Neural cell (in vitro differentiated cells): ENCODE data around the gene H2AZ2. TPM values are rescaled to one million over a fixed set of nuclear protein-coding genes. Genes with fewer than 3 reads are reported as not detected.

ENCODE experiments used
- H2AFZ ChIP-seq: fragments of 200-600, 300-800 bp; sonication (generic), shearing (Covaris generic); 2 replicates; pipeline ENCODE4 v1.6.0; 2014; ENCODE audit warnings: low read depth, mild to moderate bottlenecking, antibody characterized with exemption, low read length, moderate library complexity
- H3F3A ChIP-seq: fragments of 200-600 bp; shearing (Covaris generic); 2 replicates; pipeline ENCODE4 v1.6.1; 2016; ENCODE audit warnings: mild to moderate bottlenecking, moderate library complexity, mixed read lengths, antibody characterized with exemption, low read length; ENCODE audit not compliant: insufficient read depth, poor library complexity, severe bottlenecking
- H3K27ac ChIP-seq: fragments of 200-600, 300-800 bp; sonication (generic), shearing (Covaris generic); 2 replicates; pipeline ENCODE4 v1.5.1; 2014; ENCODE audit warnings: mild to moderate bottlenecking, low read length, moderate library complexity
- H3K27me3 ChIP-seq: fragments of 300-800, 200-600 bp; sonication (generic), shearing (Covaris generic); 2 replicates; pipeline ENCODE4 v1.6.0; 2014; ENCODE audit warnings: mild to moderate bottlenecking, low read depth, low read length, moderate library complexity; ENCODE audit not compliant: insufficient read depth
- H3K36me3 ChIP-seq: fragments of 300-800, 200-600 bp; sonication (generic), shearing (Covaris generic); 2 replicates; pipeline ENCODE4 v1.5.1; 2014; ENCODE audit warnings: mild to moderate bottlenecking, antibody characterized with exemption, low read length, moderate library complexity; ENCODE audit not compliant: insufficient read depth
- H3K4me2 ChIP-seq: fragments of 300-800, 200-600 bp; sonication (generic), shearing (Covaris generic); 2 replicates; pipeline ENCODE4 v1.6.0; 2014; ENCODE audit warnings: mild to moderate bottlenecking, low read length
- H3K4me3 ChIP-seq: fragments of 300-800, 200-600 bp; sonication (generic), shearing (Covaris generic); 2 replicates; pipeline ENCODE4 v1.5.1; 2014; ENCODE audit warnings: mild to moderate bottlenecking, low read length, moderate library complexity
- H3K79me2 ChIP-seq: fragments of 200-600 bp; shearing (Covaris generic); replicated peaks from 2 replicates; pipeline ENCODE4 v1.6.0; 2014; ENCODE audit warnings: mild to moderate bottlenecking, low read length, moderate library complexity; ENCODE audit not compliant: insufficient read depth
- H3K9ac ChIP-seq: fragments of 300-800, 200-600 bp; sonication (generic), shearing (Covaris generic); 2 replicates; pipeline ENCODE4 v1.6.1; 2016; ENCODE audit warnings: mild to moderate bottlenecking, low read length, mixed read lengths
- H3K9me2 ChIP-seq: fragments of 200-600 bp; shearing (Covaris generic); 2 replicates; pipeline ENCODE4 v1.6.1; 2016; ENCODE audit warnings: mild to moderate bottlenecking, low read length, mixed read lengths; ENCODE audit not compliant: insufficient read depth
- H3K9me3 ChIP-seq: fragments of 200-600, 300-800 bp; sonication (generic), shearing (Covaris generic); 2 replicates; pipeline ENCODE4 v1.6.1; 2016; ENCODE audit warnings: mild to moderate bottlenecking, mixed run types, low read length, moderate library complexity, mixed read lengths
- H4K20me1 ChIP-seq: fragments of 200-600 bp; shearing (Covaris generic); 2 replicates; pipeline ENCODE4 v1.6.1; 2016; ENCODE audit warnings: mild to moderate bottlenecking, mixed run types; ENCODE audit not compliant: insufficient read depth
- CTCF ChIP-seq: fragments of 450-650 bp; IDR thresholded peaks from 2 replicates; pipeline ENCODE4 v1.5.1; 2014; ENCODE audit warnings: antibody characterized with exemption, mild to moderate bottlenecking, moderate library complexity; ENCODE audit not compliant: poor library complexity, severe bottlenecking
- EP300 ChIP-seq: fragments of 450-650 bp; conservative IDR thresholded peaks from 2 replicates; pipeline ENCODE4 v1.6.1; 2014; ENCODE audit warnings: antibody characterized with exemption, mild to moderate bottlenecking, moderate library complexity; ENCODE audit not compliant: poor library complexity, severe bottlenecking
- EZH2 ChIP-seq: fragments of 200-600, 300-800 bp; shearing (Covaris generic), sonication (generic); IDR thresholded peaks from 2 replicates; pipeline ENCODE4 v1.6.1; 2014; ENCODE audit warnings: antibody characterized with exemption, low read length, borderline replicate concordance, mild to moderate bottlenecking; ENCODE audit not compliant: insufficient read depth, poor library complexity, severe bottlenecking
- MXI1 ChIP-seq: fragments of 450-650 bp; conservative IDR thresholded peaks from 2 replicates; pipeline ENCODE4 v1.6.1; 2014; ENCODE audit warnings: antibody characterized with exemption, mild to moderate bottlenecking; ENCODE audit not compliant: poor library complexity, severe bottlenecking
- POLR2AphosphoS5 ChIP-seq: IDR thresholded peaks from 2 replicates; pipeline ENCODE4 v1.6.1; 2012
- RAD21 ChIP-seq: fragments of 450-650 bp; conservative IDR thresholded peaks from 2 replicates; pipeline ENCODE4 v1.6.1; 2014; ENCODE audit warnings: antibody characterized with exemption, mild to moderate bottlenecking, moderate library complexity
- REST ChIP-seq: IDR thresholded peaks from 2 replicates; pipeline ENCODE4 v1.6.1; 2012; ENCODE audit warnings: borderline replicate concordance
- SMC3 ChIP-seq: fragments of 450-650 bp; conservative IDR thresholded peaks from 2 replicates; pipeline ENCODE4 v1.6.1; 2014; ENCODE audit warnings: antibody characterized with exemption, mild to moderate bottlenecking, moderate library complexity; ENCODE audit not compliant: poor library complexity
- TAF1 ChIP-seq: IDR thresholded peaks from 2 replicates; pipeline ENCODE4 v1.6.1; 2012; ENCODE audit warnings: low read depth
- polyA minus RNA-seq: library from RNA; depleted of rRNA, polyadenylated mRNA; stranded (reverse); fragments of >200 nt; gene quantifications from 2 replicates; pipeline ENCODE4 v1.2.3, GENCODE V29; 2014
- polyA plus RNA-seq: library from polyadenylated mRNA; depleted of rRNA; stranded (reverse); fragments of >200 nt; gene quantifications from 2 replicates; pipeline ENCODE4 v1.2.3, GENCODE V29; 2014

Gene H2AZ2
- 152 and 182 TPM in 2 replicates for polyA plus RNA-seq
- 212 and 242 TPM in 2 replicates for polyA minus RNA-seq

- H3K27me3 ChIP-seq: no peaks in the 10 kb centered on the region
- H3F3A ChIP-seq: peaks cover 8% of the 10 kb centered on the region
- TF ChIP-seq EZH2 (no peak), RAD21 (peak; percentile 20), POLR2AphosphoS5 (peak; percentile 62), MXI1 (peak; percentile 75), EP300 (peak; percentile 62), TAF1 (peak; percentile 49), CTCF (peak; percentile 65), SMC3 (peak; percentile 59), REST (peak; percentile 44)
- H3K9me3 ChIP-seq: no peaks in the 10 kb centered on the region
- H3K27ac ChIP-seq: peak within 1 kb of the TSS; percentile 76
- peak within 1 kb of the TSS; percentile 80 for H2AFZ ChIP-seq
- no peaks in the 10 kb centered on the region for H4K20me1 ChIP-seq
- H3K36me3 ChIP-seq: no peaks in the 10 kb centered on the region
- H3K9me2 ChIP-seq: no peaks in the 10 kb centered on the region
- peak within 1 kb of the TSS; percentile 97 for H3K4me3 ChIP-seq
- peak within 1 kb of the TSS; percentile 87 for H3K4me2 ChIP-seq
- peak within 1 kb of the TSS; percentile 71 for H3K9ac ChIP-seq
- H3K79me2 ChIP-seq: peaks cover 31% of the 10 kb centered on the region
Observed at GRCh38 chr7:44847920-44848634, at the start of gene H2AZ2. Gene H2AZ2, minus strand, starts transcription at chr7:44848087. Its CDS starts 116 bp downstream, at chr7:44847971.

GRCh38 chr7:44897309-44897708 is 49.4 kb upstream of the H2AZ2 start:
- Histone ChIP-seq H3K9me3 (no peaks in the 10 kb centered on the region), H3K27me3 (no peaks in the 10 kb centered on the region), H2AFZ (no peak overlapping the region), H3K79me2 (no peaks in the 10 kb centered on the region), H3K4me2 (no peak overlapping the region), H3F3A (no peaks in the 10 kb centered on the region), H3K36me3 (no peaks in the 10 kb centered on the region), H4K20me1 (no peaks in the 10 kb centered on the region), H3K27ac (no peak overlapping the region), H3K9me2 (no peaks in the 10 kb centered on the region), H3K4me3 (no peak overlapping the region), H3K9ac (no peak overlapping the region)
- no peak for TF ChIP-seq EP300
- TF ChIP-seq TAF1: no peak
- TF ChIP-seq REST: no peak
- TF ChIP-seq MXI1: no peak
- TF ChIP-seq CTCF: no peak
- TF ChIP-seq POLR2AphosphoS5: no peak
- TF ChIP-seq EZH2: no peak
- no peak for TF ChIP-seq RAD21
- no peak for TF ChIP-seq SMC3
